ENCODE data around the gene FAM200B. TPM values are rescaled to one million over a fixed set of nuclear protein-coding genes. Genes with fewer than 3 reads are reported as not detected.

FAM200B gene
- total and polyA plus RNA-seq, 2 donors from 2014 or later = 44.0 to 115 TPM

DNA sequence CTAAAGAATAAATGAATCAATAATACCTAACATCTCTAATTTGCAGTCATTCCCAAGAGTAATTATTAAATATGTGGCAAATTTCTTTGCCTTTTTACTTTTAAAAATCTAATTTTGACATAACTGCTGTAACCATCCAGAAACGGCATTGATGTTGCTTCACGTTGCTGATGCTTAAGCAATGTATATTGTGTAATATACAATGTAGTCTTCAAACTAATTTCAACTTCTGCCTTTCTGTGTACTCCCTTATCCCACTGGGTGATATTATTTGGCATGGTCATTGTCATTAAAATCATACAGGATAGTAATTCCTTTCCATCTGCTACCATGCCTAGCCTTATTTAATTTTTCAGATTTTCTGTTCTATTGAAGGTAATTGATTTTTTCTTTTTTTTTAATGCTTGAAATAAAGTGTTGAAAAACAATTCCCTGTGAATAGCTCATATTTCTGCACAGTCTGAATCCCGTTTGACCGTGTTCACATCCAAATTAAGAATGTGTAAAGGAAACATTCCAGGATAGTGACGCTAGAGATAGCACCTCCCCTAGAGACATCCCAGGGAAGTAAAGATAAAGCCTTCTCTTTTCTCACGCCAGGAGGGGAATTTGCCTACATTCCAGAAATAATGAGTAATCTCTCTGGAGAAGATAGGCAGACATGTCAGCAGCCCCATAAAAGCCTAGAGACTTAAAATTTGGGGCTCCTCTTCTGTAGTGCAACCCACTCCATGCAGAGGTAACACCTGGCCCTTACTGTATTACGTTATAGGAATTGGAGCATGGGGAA, 8.6 kb downstream of the FAM200B start:
- FAIRE-seq (no peak), DNase-seq (no peak)
- no peak for TF ChIP-seq CTCF (IDR thresholded peaks at IDR 0.05; ENCODE audit: borderline replicate concordance, extremely low read depth, insufficient read depth)
- H3K27ac ChIP-seq (ENCODE audit: low read depth in 2 of 2, low read length in 2 of 2) = no peak overlapping the region
- H3K9ac ChIP-seq (ENCODE audit: low read length in 3 of 3) = no peak overlapping the region
- H3K36me3 ChIP-seq (ENCODE audit: control insufficient read depth in 2 of 3, insufficient read depth in 3 of 3, low read length in 3 of 3) = peaks cover 0 to 11% (median 0%) of the 10 kb centered on the region in 3 donors
- no peaks in the 10 kb centered on the region for H3K9me3 ChIP-seq (ENCODE audit: control insufficient read depth in 2 of 3, insufficient read depth in 1 of 3, low read length in 3 of 3)
- no peak overlapping the region for H3K4me3 ChIP-seq (ENCODE audit: low read length in 3 of 3)
- H3K27me3 ChIP-seq (ENCODE audit: control insufficient read depth, insufficient read depth, low read length) = no peaks in the 10 kb centered on the region
- H3K4me1 ChIP-seq (ENCODE audit: control insufficient read depth in 2 of 3, insufficient read depth in 2 of 3, low read depth in 1 of 3, low read length in 3 of 3) = no peaks in the 10 kb centered on the region
- intact Hi-C loops (cut with DNase I) = no loop called here

GRCh38 chr4:15691346-15692135, 9.9 kb downstream of the FAM200B start:
- TF ChIP-seq CTCF (IDR thresholded peaks at IDR 0.05; ENCODE audit: borderline replicate concordance, extremely low read depth, insufficient read depth) = no peak
- no peak overlapping the region for H3K27ac ChIP-seq (ENCODE audit: low read depth in 2 of 2, low read length in 2 of 2)
- FAIRE-seq = no peak
- intact Hi-C loops (cut with DNase I) = no loop called here
- no peaks in the 10 kb centered on the region for H3K27me3 ChIP-seq (ENCODE audit: control insufficient read depth, insufficient read depth, low read length)
- no peak overlapping the region for H3K4me3 ChIP-seq (ENCODE audit: low read length in 3 of 3)
- no peaks in the 10 kb centered on the region for H3K4me1 ChIP-seq (ENCODE audit: control insufficient read depth in 2 of 3, insufficient read depth in 2 of 3, low read depth in 1 of 3, low read length in 3 of 3)
- H3K9me3 ChIP-seq (ENCODE audit: control insufficient read depth in 2 of 3, insufficient read depth in 1 of 3, low read length in 3 of 3) = no peaks in the 10 kb centered on the region
- H3K36me3 ChIP-seq (ENCODE audit: control insufficient read depth in 2 of 3, insufficient read depth in 3 of 3, low read length in 3 of 3) = peaks cover 0 to 7% (median 0%) of the 10 kb centered on the region in 3 donors
- no peak overlapping the region for H3K9ac ChIP-seq (ENCODE audit: low read length in 3 of 3)
- no peak for DNase-seq

GRCh38 chr4:15692602-15693001, 11.0 kb downstream of the FAM200B start:
- FAIRE-seq (no peak), DNase-seq (no peak)
- TF ChIP-seq CTCF (IDR thresholded peaks at IDR 0.05; ENCODE audit: borderline replicate concordance, extremely low read depth, insufficient read depth) = no peak
- H3K4me3 ChIP-seq (ENCODE audit: low read length in 3 of 3) = no peak overlapping the region
- intact Hi-C loops (cut with DNase I) = no loop called here
- no peaks in the 10 kb centered on the region for H3K27me3 ChIP-seq (ENCODE audit: control insufficient read depth, insufficient read depth, low read length)
- no peaks in the 10 kb centered on the region for H3K9me3 ChIP-seq (ENCODE audit: control insufficient read depth in 2 of 3, insufficient read depth in 1 of 3, low read length in 3 of 3)
- no peaks in the 10 kb centered on the region for H3K36me3 ChIP-seq (ENCODE audit: control insufficient read depth in 2 of 3, insufficient read depth in 3 of 3, low read length in 3 of 3)
- no peaks in the 10 kb centered on the region for H3K4me1 ChIP-seq (ENCODE audit: control insufficient read depth in 2 of 3, insufficient read depth in 2 of 3, low read depth in 1 of 3, low read length in 3 of 3)
- no peak overlapping the region for H3K9ac ChIP-seq (ENCODE audit: low read length in 3 of 3)
- no peak overlapping the region for H3K27ac ChIP-seq (ENCODE audit: low read depth in 2 of 2, low read length in 2 of 2)

Data from kidney (tissue), 14 donors.